Testis (tissue), 2 donors: Measurements from ENCODE around the gene FBXO38.

Source experiments
- POLR2A ChIP-seq: fragments of 450-650 bp; IDR thresholded peaks from one replicate; pipeline ENCODE4 v1.6.1; 2017; ENCODE audit warnings: antibody characterized with exemption, mild to moderate bottlenecking, moderate library complexity
- TF ChIP-seq, protein P1 (sequence below), 3 experiments: fragments of 450-650 bp in 2 of 3; fragments of 200-600 bp in 1 of 3; sonication (generic) in 1 of 3; IDR thresholded peaks; one replicate each; pipeline ENCODE4 v1.5.1; 2016 to 2019; ENCODE audit warnings: antibody characterized with exemption in 3 of 3, mild to moderate bottlenecking in 2 of 3, moderate library complexity in 1 of 3

DNA sequence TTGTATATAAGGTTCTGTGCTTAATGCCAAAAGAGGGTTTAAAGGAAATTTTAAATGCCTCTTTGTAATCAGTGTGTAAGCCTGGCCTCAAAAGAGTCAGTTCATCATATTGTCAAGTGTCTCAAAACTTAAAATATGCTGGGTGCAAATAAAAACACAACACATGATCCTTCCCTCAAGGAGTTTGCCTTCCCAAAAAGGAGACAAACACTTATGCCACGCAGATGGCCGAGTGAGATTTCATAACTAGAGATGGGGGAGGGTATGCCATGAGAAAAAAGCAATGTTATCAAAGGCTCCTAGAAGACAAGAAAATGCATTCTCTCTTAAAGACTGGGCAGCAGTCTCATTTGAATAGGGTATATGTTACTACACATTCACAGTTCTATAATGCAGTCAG is 55.2 kb downstream of the FBXO38 start:
- TF ChIP-seq, protein P1, sequence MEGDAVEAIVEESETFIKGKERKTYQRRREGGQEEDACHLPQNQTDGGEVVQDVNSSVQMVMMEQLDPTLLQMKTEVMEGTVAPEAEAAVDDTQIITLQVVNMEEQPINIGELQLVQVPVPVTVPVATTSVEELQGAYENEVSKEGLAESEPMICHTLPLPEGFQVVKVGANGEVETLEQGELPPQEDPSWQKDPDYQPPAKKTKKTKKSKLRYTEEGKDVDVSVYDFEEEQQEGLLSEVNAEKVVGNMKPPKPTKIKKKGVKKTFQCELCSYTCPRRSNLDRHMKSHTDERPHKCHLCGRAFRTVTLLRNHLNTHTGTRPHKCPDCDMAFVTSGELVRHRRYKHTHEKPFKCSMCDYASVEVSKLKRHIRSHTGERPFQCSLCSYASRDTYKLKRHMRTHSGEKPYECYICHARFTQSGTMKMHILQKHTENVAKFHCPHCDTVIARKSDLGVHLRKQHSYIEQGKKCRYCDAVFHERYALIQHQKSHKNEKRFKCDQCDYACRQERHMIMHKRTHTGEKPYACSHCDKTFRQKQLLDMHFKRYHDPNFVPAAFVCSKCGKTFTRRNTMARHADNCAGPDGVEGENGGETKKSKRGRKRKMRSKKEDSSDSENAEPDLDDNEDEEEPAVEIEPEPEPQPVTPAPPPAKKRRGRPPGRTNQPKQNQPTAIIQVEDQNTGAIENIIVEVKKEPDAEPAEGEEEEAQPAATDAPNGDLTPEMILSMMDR (IDR thresholded peaks at IDR 0.05) = no peak
- no peak for TF ChIP-seq POLR2A
